ENCODE measurements around the gene EVL. TPM values are rescaled to one million over a fixed set of nuclear protein-coding genes. Genes with fewer than 3 reads are reported as not detected.
A peak's percentile ranks its signal among the peaks of the same experiment; 100 is the strongest.

EVL gene
- total RNA-seq, 1 experiment from 2014 or later, result 21.7 TPM

Small RNA genes lying within 50 kb of the gene (small RNA-seq; reads per million reads assigned to genes)
- gene MIR151B (not detected), gene MIR342 (0.23 reads per million, percentile 9 among the genes with 10 or more reads in this experiment)

Other genes with a start within 250 kb of the EVL start
- not detected in 2 replicates for gene DEGS2, start 94.2 kb downstream of the EVL start, total RNA-seq (2014; rRNA removed; shearing (Covaris generic))
- 50.4 and 53.5 TPM in 2 replicates for gene YY1, start 173.7 kb downstream of the EVL start, total RNA-seq (2014; rRNA removed; shearing (Covaris generic))
- 23.3 and 24.1 TPM in 2 replicates for gene SLC25A29, start 241.0 kb downstream of the EVL start, total RNA-seq (2014; rRNA removed; shearing (Covaris generic))

Data from HT1080 (cell line).